Adrenal gland (tissue), 5 donors: ENCODE data around the gene FAF1.

Source experiments
- CTCF ChIP-seq, 6 experiments: fragments of 450-650 bp in 4 of 6; fragments of 200-600 bp in 2 of 6; sonication (generic) in 1 of 6; IDR thresholded peaks; 1 replicate in 5 of 6; 2 replicates in 1 of 6; pipeline versions ENCODE4 v1.5.1 to v1.8.0; 2016 to 2021; ENCODE audit warnings: antibody characterized with exemption in 6 of 6, mild to moderate bottlenecking in 2 of 6, moderate library complexity in 1 of 6
- POLR2A ChIP-seq, 2 donors: fragments of 450-650 bp; IDR thresholded peaks; one replicate each; pipeline ENCODE4 v1.6.1; 2017; ENCODE audit warnings: antibody characterized with exemption in 2 of 2, mild to moderate bottlenecking in 2 of 2, moderate library complexity in 1 of 2
- donor health status: DM: no; HTN: no; CAD: no.

- no peak for TF ChIP-seq CTCF (IDR thresholded peaks at IDR 0.05)
- no peak for TF ChIP-seq POLR2A (IDR thresholded peaks at IDR 0.05)
These were observed 391.3 kb downstream of the FAF1 start for GRCh38 chr1:50568782-50569181.
